ENCODE data around the gene ARL8B. TPM values are rescaled to one million over a fixed set of nuclear protein-coding genes. Genes with fewer than 3 reads are reported as not detected.
A peak's percentile ranks its signal among the peaks of the same experiment; 100 is the strongest.

ARL8B gene
- total RNA-seq, 6 donors from 2014 or later, result 34.7 to 117 (median 74.2) TPM

GRCh38 chr3:5191555-5192304 lies 69.6 kb downstream of the ARL8B start:
- DNase-seq (no peak), ATAC-seq (ENCODE audit: low FRiP score in 2 of 2) (no peak)
- peaks cover 0 to 8% (median 4%) of the 10 kb centered on the region in 4 donors for H3K36me3 ChIP-seq
- no peaks in the 10 kb centered on the region for H3K27me3 ChIP-seq
- no peak for TF ChIP-seq CTCF (IDR thresholded peaks at IDR 0.05)
- no peak for TF ChIP-seq POLR2AphosphoS5 (IDR thresholded peaks at IDR 0.05)
- TF ChIP-seq EP300 (IDR thresholded peaks at IDR 0.05), result no peak
- no peak for TF ChIP-seq POLR2A (IDR thresholded peaks at IDR 0.05)
- H3K27ac ChIP-seq, result peak overlapping the region in 3 of 4 donors; percentile 10 to 99 (median 36)
- H3K4me3 ChIP-seq, result no peak overlapping the region
- 58 to 69% methylated on average over 5 of the region's 5 CpGs for WGBS, 2 donors
- peaks cover 66 to 82% (median 72%) of the 10 kb centered on the region in 4 donors for H3K4me1 ChIP-seq
- no peaks in the 10 kb centered on the region for H3K9me3 ChIP-seq

GRCh38 chr3:5192571-5193365 lies 70.7 kb downstream of the ARL8B start:
- H3K27ac ChIP-seq, result peak overlapping the region in 2 of 4 donors; percentile 10 to 36
- peaks cover 0 to 8% (median 4%) of the 10 kb centered on the region in 4 donors for H3K36me3 ChIP-seq
- H3K27me3 ChIP-seq, result no peaks in the 10 kb centered on the region
- TF ChIP-seq CTCF (IDR thresholded peaks at IDR 0.05), result no peak
- TF ChIP-seq POLR2A (IDR thresholded peaks at IDR 0.05), result no peak
- no peak for TF ChIP-seq POLR2AphosphoS5 (IDR thresholded peaks at IDR 0.05)
- no peak for TF ChIP-seq EP300 (IDR thresholded peaks at IDR 0.05)
- whole genome bisulfite sequencing, 2 donors, result 84 to 87% methylated on average over 3 of the region's 3 CpGs
- DNase-seq (no peak), ATAC-seq (ENCODE audit: low FRiP score in 2 of 2) (no peak)
- H3K4me3 ChIP-seq, result no peak overlapping the region
- H3K9me3 ChIP-seq, result no peaks in the 10 kb centered on the region
- H3K4me1 ChIP-seq, result peaks cover 73 to 89% (median 80%) of the 10 kb centered on the region in 4 donors

GRCh38 chr3:5194341-5194740 lies 72.2 kb downstream of the ARL8B start:
- Histone ChIP-seq H3K36me3 (peaks cover 0 to 9% (median 4%) of the 10 kb centered on the region in 4 donors), H3K4me3 (no peak overlapping the region), H3K9me3 (no peaks in the 10 kb centered on the region), H3K4me1 (peaks cover 77 to 90% (median 81%) of the 10 kb centered on the region in 4 donors), H3K27ac (peak overlapping the region; percentile 4 to 77 (median 44)), H3K27me3 (no peaks in the 10 kb centered on the region)
- no peak for ATAC-seq (ENCODE audit: low FRiP score in 2 of 2)
- DNase-seq, result no peak
- 59 to 60% methylated on average over 2 of the region's 2 CpGs for WGBS, 2 donors
- TF ChIP-seq POLR2AphosphoS5 (IDR thresholded peaks at IDR 0.05) (no peak), CTCF (IDR thresholded peaks at IDR 0.05) (no peak), EP300 (IDR thresholded peaks at IDR 0.05) (no peak), POLR2A (IDR thresholded peaks at IDR 0.05) (no peak)

- Histone ChIP-seq H3K4me3 (no peak overlapping the region), H3K9me3 (no peaks in the 10 kb centered on the region), H3K4me1 (peaks cover 71 to 84% (median 78%) of the 10 kb centered on the region in 4 donors), H3K36me3 (peaks cover 4 to 15% (median 8%) of the 10 kb centered on the region in 4 donors), H3K27ac (peak overlapping the region; percentile 4 to 77 (median 43)), H3K27me3 (no peaks in the 10 kb centered on the region)
- WGBS, 2 donors, result 33 to 44% methylated on average over 2 of the region's 2 CpGs
- no peak for TF ChIP-seq POLR2A (IDR thresholded peaks at IDR 0.05)
- peak in 1 of 2 donors; percentile 23 for TF ChIP-seq POLR2AphosphoS5 (IDR thresholded peaks at IDR 0.05)
- no peak for TF ChIP-seq CTCF (IDR thresholded peaks at IDR 0.05)
- TF ChIP-seq EP300 (IDR thresholded peaks at IDR 0.05), result peak in 1 of 4 donors; percentile 90
- DNase-seq, result peak in 1 of 2 donors; percentile 79
- ATAC-seq (ENCODE audit: low FRiP score in 2 of 2), result peak in 1 of 2 donors; percentile 64
Measured at GRCh38 chr3:5194801-5195509, 72.9 kb downstream of the ARL8B start.

Data from upper lobe of left lung (tissue), 6 donors.